Limb (tissue), 2 donors: ENCODE data around the gene RNF144B.
"Not testable (repeated sequence)": the region's sequence is repeated elsewhere in the genome, so short reads cannot be mapped to it uniquely, and the experiment has no call there.

Experiments used
- DNase-seq, 2 donors: peaks; one replicate each; pipeline ENCODE4 v3.0.0-alpha.2; 2016; ENCODE audit errors: extremely low spot score in 2 of 2

Gene RNF144B

DNA sequence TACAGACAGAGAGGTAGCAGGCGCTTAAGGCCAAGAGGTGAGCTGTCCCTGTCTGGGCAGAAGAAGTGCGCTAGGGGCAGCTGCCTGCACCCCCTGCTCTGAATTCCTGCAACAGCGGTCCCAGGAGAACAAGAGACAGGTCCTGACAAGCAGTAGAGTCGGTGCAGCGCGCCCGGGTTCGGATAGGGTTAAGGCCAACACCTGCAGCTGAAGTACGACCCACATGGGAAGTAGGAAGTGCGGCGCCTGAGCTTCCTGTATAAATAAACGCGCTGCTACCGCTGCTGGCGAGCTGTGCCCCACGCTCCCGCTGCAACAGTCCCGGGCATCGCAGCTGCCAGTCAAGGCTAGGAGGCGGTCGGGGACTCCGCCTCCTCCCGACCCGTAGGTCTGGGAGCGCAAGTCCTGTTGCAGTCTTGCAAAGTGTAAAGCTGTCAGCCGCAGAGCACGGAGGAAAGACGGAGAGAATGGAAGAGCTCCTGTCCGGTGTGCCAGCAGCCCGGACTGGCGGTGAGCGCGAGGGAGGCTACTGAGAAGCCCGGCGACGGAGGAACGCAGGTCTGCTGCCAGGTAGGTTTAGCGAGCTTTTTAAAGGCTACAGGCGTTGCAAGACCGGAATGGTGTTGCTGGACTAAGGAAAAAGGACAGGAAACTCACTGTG is at the start of gene RNF144B:
Gene RNF144B, plus strand, starts transcription at position 290 of the 661 bp plus-strand sequence. CDS start 12,185 bp downstream, outside the sequence.
- DNase-seq: peak; percentile 52 to 76

DNA sequence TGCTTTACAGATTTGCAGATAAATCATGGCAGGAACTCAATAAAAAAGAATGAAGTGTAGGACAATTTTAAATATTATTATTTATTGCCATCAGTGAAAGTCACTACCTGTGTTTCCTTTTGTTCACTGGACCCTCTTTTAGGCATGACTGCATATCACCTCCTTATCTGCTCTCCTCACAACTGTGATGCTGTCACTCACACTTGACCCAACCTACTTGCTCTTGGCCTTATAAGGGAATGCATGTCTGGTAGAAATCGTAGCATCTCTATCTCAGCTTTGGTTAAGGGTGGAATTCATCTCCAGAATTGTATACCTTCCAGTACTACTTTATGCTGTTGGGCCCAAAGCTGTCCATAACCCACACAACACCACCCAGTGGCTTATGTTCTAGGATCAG is 47.6 kb upstream of the RNF144B start:
- DNase-seq: no peak

DNA sequence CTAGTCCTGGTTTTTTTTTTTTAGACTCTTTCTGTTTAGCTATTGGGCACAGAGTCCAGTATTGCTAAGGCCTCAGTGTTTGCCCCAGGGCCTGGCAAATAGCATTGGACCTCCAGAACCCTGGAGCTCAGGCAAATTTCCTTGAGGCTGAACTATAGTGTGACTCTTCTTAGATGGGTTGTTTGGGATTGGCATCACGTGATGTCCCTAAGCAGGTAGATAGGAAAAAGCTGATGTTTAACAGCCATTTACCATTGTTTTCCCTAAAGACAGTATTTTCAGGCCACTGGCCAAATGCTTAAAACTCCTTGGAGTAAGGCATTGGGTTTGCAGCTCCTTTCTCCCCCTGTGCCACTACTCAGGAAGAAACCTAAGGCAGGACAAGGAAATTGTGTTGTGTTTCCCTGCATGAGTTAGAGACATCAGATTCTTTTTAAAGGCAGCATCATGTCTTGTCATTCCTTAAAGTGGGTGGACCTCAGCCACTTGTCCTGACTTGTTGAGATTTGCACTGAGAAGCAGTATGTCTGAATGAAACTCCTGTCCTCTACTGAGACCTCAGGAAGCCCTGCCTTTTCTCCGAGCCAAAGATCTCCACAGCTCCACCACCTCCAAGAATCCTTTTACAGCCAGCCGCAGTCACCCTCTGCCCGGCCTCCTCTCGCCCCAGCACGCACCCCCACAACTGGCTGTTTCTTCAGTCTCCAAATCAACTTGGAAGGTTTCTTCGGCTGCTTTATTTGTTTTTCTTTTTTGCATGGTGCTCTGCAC is 46.2 kb upstream of the RNF144B start:
- no peak for DNase-seq

DNA sequence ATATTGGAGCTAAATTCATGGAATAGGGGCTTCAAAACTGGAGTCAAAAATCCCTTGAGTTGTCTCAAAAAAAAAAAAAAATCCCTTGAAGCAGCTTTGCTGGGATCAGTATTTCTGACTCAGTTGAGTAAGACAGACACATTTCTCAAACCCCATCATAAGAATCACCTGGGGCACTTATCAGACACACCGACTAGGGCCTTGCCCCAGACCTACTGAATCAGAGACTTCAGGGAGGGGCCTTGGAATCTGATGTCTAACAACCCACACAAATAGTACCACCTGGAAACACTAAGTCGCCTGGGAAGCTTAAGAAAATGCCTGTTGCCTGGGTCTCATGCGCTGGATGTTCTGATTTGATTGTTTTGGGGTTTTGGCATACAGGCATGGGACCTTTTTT is 44.9 kb upstream of the RNF144B start:
- no peak for DNase-seq

DNA sequence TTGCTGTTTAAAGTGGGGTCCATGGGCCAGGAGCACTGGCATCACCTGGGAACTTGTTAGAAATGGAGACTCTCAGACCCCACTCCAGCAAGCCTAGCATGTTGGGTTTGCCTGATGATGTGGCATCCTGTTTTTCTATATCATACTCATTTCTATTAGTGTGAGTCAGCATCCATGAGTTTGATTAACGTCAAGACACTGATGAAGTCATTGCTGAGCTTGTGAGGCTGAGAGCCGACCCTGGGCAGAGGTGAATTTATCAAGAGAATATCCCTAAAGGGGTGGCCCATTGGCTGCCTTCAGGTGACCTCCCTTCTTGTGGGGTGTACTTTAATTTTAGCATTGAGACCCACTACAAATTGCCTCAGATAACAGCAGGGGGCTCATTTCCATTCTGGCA is 43.4 kb upstream of the RNF144B start:
- no peak for DNase-seq

DNA sequence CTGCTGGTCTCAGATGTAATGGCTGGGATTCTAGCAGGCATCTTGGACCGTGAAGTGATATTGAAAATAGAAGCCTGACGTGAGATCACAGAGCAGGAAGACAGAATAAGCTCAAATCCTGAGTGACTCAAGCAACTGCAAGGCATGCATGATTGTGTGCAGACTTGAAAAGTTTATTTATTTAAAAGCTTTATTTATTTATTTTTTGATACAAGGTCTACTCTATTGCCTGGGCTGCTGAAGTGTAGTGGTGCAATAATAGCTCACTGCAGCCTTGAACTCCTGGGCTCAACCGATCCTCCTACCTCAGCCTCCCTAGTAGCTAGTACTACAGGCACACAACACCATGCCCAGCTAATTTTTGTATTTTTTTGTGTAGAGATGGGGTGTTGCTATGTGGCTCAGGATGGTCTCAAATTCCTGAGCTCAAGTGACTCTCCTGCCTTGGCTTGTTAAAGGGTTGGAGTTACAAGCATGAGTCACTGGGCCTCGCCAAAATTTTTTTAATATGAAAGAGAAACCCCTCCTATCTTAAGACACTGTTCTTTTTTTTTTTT is 40.1 kb upstream of the RNF144B start:
- no peak for DNase-seq

DNA sequence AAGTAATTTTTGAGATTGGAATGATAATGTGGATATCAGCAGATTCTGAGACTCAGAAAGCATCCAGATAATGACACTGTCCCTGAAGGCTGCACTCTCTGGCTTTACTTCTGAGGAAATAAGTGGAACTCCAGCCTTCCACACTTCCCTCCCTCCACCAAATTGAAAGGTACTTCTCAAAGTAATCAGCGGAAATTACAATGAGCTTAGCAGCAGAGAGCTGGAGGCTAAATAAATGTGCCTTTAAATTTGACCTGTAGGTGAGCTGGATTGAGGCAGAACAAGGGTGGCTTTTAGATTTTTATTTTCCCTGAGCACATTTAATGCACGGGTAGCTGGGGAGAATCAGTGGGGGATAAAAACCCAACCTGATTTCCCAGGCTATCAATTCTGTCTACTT is 39.3 kb upstream of the RNF144B start:
- no peak for DNase-seq

DNA sequence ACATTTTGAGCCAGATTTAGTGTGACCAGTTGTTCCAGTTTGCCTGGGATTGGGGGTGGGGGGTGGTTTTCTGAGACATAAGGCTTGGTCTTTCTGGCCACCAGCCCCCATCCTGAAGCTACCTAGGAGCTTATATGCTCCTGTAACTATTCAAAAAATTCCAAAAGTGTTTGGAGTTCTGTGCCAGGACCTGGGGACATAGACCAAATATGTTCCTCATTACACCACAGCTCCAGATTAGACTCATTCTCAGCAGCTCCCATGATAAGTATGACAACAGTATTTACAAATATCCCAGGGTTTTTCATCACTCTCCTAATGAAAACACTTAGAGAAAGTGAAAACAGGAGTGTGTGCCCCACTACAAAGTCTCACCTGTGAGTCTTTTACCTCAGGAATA is 37.8 kb upstream of the RNF144B start:
- DNase-seq: no peak

DNA sequence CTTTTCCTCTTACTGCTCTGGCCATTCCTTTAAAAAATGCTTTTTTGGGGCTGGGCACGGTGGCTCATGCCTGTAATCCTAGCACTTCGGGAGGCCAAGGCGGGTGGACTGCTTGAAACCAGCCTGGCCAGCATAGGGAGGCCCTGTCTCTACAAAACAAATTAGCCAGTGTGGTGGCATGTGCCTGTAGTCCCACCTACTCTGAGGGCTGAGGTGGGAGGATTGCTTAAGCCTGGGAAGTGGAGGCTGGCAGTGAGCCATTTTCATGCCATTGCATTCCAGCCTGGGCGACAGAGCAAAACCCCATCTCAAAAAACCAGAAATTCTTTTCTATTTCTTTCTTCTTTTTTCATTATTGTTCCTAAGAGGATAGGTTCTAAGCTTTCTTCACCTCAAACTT is 36.9 kb upstream of the RNF144B start:
- no peak for DNase-seq

DNA sequence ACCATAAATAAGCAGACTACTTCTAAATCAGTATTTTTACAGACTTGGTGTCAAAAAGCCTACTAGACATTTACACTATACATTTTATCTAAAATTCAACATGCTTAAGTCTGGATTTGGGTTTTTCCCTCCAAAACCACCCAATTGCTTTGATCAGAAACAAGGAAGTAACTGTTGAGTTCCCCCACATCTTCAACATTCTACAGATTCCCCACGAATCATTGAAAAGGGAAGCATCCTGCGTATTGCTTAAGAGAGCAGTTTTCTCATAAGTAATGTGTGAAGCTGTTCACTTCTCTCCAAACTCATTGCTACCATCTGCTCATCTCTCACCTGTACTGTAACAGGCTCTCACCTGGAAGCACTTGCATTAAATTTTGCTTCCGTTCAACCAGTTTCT is 36.4 kb upstream of the RNF144B start:
- no peak for DNase-seq

DNA sequence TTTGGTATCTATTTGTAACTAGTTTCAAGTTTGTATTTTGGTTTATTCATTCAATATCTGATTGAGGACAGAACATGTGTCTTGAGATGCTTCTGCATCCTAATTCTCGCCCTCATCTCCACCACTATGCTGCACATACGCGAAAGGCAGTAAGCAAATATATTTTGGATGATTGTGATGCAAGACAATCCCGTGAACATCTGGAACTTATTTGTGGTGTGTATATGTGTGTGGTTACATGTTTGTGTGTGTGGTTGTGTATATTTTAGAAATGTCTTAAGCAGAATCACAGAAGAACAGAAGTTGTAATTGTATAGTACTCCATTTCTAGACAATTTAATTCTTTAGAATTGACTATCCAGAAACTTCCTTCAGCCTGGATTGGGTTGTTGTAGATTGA is 35.1 kb upstream of the RNF144B start:
- DNase-seq: no peak

DNA sequence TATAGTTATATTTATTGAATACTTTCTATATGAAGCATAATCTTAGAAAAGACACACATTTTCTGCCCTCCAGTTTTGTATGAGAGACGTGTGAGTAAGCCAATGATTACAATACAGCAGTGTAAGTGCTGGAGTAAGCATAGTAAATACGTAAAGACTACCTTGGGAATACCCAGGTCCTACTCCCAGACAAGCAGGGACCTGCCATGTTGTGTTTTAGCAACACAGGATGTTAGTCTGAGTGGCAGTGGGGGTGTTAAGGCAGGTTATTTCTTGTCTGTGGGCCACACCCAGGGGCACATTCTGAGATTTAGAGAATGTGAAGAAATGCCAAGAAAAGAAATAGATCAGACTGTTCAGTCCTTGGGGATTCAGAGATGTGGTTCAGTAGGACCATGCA is 34.3 kb upstream of the RNF144B start:
- DNase-seq: no peak

DNA sequence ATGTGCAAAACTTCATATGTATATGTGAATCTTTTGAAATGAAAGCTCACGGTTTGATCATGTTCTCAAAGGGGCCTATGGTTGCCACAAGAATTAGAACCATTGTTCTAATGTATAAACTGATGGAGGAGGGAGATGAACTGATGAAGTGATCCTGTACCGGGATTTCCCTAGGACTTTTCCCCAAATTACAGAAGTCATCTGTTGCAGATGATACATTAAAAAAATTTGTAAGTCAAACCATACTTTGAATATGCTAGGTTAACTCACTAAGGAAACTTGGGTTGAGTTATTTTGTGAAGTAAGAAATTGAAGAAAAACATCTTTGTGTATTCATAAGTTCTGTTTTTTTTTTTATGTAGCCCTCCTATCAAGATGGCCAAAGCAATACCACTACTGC is 33.9 kb upstream of the RNF144B start:
- DNase-seq: no peak

DNA sequence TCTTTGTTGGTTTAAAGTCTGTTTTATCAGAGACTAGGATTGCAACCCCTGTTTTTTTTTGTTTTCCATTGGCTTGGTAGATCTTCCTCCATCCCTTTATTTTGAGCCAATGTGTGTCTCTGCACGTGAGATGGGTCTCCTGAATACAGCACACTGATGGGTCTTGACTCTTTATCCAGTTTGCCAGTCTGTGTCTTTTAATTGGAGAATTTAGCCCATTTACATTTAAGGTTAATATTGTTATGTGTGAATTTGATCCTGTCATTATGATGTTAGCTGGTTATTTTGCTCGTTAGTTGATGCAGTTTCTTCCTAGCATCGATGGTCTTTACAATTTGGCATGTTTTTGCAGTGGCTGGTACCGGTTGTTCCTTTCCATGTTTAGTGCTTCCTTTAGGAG is 29.6 kb upstream of the RNF144B start:
- DNase-seq: not testable (repeated sequence)

DNA sequence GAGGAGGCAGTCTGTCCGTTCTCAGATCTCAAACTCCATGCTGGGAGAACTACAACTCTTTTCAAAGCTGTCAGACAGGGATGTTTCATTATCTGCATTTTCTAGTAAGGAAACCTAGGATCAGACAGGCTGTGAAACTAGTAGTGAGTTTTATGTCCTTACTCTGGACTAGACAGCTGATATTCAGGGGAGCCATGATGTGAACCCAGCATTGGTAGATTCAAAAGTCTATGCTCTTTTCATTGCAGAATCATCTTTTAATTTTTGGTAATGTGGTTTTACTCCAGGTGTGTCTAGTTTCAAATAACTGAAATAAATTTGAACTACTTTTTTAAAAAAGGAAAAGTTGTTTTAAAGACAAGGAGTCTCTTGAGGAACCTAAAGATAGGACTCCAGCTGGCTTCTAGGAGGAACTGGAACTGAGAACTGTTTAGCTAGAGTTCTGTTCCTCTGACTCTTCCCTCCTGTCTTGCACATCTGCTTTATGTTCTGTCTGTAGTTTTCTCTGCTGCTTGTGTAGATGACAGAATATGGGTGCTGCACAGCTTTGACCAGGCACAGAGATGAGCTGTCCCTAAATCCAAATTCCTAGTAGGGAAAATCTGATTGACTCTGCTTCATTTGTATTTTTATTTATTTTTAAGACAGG is 27.8 kb upstream of the RNF144B start:
- DNase-seq: no peak

DNA sequence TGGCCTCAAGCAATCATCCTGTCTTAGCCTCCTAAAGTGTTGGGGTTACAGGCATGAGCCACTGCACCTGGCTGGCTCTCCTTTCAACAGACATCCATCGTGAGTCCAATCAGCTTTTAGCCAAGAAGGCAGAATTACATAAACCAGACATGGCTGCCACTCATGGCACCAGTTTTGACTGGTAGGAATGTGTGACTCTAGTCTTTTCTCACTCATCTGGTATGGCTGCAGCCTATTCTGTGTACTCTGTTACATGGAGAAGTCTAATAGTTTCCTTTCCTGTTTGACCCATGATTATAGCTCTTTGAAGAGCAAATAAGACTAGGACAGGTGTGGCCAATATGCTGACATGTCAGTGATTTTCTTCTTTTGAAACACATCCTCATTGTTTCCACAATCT is 27.0 kb upstream of the RNF144B start:
- DNase-seq: no peak

DNA sequence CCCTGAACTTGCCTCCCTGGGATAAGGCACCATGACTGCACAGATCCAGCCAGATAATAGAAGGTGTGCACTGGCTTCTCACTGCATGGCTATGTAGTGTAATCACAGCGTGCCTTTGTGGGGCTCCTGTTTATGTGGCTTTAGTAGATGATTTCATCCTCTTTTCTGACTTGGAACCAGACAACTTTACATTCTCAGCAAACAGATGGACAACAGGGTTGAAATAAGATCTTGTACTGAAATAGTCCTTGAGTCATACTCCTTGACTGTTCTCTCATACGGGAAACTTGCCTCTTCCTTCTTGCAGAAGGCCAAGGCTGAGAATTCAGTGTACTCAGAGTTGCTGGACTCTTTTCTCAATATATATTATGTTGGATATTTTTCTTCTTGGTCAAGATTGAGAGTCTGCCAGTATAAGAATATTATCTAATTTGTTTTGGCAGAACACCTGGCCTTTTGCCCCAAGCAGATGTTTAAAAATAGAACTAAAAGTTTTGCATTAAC is 25.0 kb upstream of the RNF144B start:
- peak in 1 of 2 donors; percentile 36 for DNase-seq

DNA sequence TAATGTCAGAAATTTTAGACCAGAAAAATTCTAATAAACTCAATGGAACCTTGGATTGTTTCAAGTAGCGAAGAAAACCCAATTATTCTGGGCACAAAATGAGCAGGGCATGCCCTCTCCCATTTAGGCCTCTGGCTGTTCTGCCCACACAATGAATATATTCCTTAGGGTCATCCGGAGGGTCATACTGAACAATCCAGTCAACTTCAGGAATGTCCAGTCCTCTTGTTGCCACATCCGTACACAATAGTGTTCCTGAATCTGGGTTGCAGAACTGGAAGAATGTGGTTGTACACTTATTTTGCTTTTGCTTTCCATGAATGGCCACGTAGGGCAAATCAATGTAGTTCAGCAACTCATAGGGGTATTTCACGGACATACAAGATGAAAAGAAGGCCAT is 23.4 kb upstream of the RNF144B start:
- DNase-seq: no peak

DNA sequence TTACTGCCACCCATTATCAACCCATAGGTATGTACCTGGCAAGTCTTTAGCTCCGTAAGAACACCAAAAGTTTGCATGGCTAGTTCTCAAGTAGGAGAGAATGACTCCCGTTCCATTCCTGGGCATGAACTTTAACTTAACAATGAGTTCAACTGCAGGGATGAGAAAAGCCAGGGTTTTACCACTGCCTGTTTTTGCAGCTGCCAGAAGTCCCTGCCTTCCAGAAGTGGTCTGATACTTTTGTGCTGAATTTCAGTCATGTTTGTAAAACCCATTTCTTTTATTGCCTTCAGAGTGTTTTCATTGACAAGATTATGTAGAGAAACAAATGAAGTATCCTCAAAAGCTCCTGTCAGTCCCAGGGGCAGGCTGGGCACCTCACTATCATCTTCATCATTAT is 22.6 kb upstream of the RNF144B start:
- not testable (repeated sequence) for DNase-seq

DNA sequence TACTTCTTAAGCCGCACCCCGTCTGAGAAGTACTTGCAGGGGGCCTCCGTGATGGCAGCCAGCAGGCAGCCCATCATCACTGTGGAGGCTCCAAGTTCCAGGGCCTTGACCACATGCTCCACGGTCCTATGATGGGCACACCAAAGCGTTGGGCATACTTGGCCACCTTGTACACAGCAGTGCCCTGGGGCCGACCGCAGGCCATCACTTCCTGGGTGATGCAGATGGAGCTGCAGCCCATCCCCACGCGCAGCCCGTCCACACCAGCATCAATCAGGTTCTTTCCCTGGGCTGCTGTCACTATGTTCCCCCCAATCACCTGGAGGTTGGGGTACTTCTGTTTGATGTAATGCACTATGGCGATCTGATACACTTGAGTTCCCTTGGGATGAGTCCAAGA is 19.8 kb upstream of the RNF144B start:
- no peak for DNase-seq

DNA sequence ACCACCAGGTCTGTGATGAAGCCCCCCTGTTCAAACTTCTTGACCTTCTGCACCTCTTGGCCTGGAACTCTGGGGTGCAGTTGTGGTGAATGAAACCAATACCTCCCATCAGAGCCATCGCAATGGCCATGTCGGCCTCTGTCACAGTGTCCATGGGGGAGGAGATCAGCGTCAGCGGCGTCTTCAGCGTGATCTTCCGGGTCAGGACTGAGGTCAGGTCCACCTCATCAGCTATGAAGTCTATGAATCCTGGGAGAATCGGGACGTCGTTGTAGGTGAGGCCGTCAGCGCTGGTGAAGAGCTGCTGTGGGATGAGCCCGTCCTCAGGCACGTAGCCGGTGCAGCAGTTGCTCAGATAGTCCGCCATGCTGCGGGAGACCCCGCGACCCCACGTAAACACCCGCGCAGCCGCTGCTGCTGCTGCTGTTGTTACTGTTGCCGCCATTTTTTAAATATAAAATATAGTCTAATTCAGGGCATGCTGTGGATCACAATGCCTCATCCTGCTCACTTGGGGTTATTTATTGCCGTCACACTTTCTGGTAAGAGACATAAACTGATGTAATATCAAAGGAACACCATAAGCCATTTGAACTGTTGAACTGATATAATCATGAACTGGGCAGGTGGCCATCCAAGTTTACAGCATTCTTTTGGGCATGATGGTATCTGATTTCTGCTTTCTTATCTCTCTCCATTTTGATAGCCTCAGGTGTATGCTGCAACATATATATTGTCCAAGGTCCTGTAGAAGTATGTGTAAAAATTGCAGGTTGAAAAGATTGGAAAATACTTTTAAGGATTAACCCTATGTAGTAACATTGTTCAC is 18.7 kb upstream of the RNF144B start:
- DNase-seq: no peak
